GM12873 (cell line): ENCODE results near the gene SHBG.

Experiments
- CTCF ChIP-seq: IDR thresholded peaks from 2 replicates; pipeline ENCODE4 v1.5.1; 2012; ENCODE audit warnings: low read depth, mild to moderate bottlenecking, moderate library complexity, low read length, control low read depth; ENCODE audit not compliant: insufficient read depth; ENCODE audit errors: missing control alignments

The SHBG gene

GRCh38 chr17:7615265-7615747 is 14.6 kb upstream of the SHBG start:
- TF ChIP-seq CTCF = no peak

GRCh38 chr17:7618608-7619007 is 11.3 kb upstream of the SHBG start:
- no peak for TF ChIP-seq CTCF

GRCh38 chr17:7620835-7621234 is 9.1 kb upstream of the SHBG start:
- no peak for TF ChIP-seq CTCF

GRCh38 chr17:7623661-7624060 is 6.3 kb upstream of the SHBG start:
- TF ChIP-seq CTCF = no peak

GRCh38 chr17:7626307-7626706 is 3.6 kb upstream of the SHBG start:
- no peak for TF ChIP-seq CTCF

GRCh38 chr17:7626956-7627249 is 3.0 kb upstream of the SHBG start:
- TF ChIP-seq CTCF = no peak

- no peak for TF ChIP-seq CTCF
These were observed 2.4 kb upstream of the SHBG start, which contains the start of gene SAT2 for GRCh38 chr17:7627250-7628121. TSS of gene SAT2 (minus strand) at chr17:7627821. CDS start at chr17:7627635, 186 bp downstream.
